ENCODE results near the gene GGPS1. TPM values are rescaled to one million over a fixed set of nuclear protein-coding genes. Genes with fewer than 3 reads are reported as not detected.

The GGPS1 gene
- total and polyA plus RNA-seq, 11 donors: 16.4 to 40.2 (median 29.7) TPM

DNA sequence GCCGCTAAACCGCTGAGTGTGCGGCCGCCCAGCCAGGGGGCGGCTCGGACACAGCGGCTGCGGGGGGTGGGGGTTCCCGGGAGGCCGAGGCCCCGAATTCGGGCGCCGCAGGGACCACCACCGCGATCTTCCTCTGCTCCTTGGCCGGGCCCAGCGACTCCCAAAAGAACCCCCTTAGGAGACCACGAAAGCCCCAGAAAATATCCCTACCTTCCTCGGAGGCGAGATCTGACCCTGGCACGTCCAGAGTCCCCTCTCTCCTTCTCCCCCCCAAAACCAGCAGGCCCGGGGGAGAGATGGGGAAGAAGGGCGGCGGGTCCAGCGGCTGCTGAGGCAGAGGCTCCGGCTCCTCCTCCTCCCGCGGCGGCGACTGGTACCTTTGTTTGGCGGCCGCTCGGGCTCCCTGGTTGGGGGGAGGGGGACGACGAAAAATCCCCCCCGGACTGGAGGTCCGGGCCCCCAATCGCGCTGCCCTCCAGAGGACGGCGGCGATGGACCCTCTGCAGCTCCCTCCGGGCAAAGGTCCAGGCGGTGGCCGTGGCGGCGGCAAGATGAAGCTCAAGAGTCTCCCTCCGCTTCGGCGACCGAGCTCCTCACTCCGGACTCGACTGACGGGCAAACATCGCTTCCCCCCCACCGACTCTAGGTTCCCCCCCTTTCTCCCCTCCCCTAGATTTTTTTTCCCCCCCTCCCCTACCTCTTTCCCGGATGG, 655 bp upstream of the GGPS1 start, which contains the start of gene ARID4B:
ARID4B (minus strand) TSS at position 621 of the 712 bp plus-strand sequence. CDS start 1,260 bp downstream, outside the sequence.
- peaks cover 16 to 77% (median 66%) of the 10 kb centered on the region in 12 donors for H3K4me1 ChIP-seq
- H3K9me3 ChIP-seq: no peaks in the 10 kb centered on the region
- no peaks in the 10 kb centered on the region for H3K27me3 ChIP-seq
- ATAC-seq (peak; percentile 0 to 28 (median 12)), DNase-seq (peak in 3 of 5 donors; percentile 83 to 89 (median 87))
- whole genome bisulfite sequencing, 4 donors: 0 to 1% (median 0%) methylated on average over 30 to 58 of the region's 58 CpGs
- TF ChIP-seq POLR2A (IDR thresholded peaks at IDR 0.05): peak in 1 of 2 donors; percentile 64
- TF ChIP-seq, protein P1, sequence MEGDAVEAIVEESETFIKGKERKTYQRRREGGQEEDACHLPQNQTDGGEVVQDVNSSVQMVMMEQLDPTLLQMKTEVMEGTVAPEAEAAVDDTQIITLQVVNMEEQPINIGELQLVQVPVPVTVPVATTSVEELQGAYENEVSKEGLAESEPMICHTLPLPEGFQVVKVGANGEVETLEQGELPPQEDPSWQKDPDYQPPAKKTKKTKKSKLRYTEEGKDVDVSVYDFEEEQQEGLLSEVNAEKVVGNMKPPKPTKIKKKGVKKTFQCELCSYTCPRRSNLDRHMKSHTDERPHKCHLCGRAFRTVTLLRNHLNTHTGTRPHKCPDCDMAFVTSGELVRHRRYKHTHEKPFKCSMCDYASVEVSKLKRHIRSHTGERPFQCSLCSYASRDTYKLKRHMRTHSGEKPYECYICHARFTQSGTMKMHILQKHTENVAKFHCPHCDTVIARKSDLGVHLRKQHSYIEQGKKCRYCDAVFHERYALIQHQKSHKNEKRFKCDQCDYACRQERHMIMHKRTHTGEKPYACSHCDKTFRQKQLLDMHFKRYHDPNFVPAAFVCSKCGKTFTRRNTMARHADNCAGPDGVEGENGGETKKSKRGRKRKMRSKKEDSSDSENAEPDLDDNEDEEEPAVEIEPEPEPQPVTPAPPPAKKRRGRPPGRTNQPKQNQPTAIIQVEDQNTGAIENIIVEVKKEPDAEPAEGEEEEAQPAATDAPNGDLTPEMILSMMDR (IDR thresholded peaks at IDR 0.05): no peak
- H3K36me3 ChIP-seq: peaks cover 0 to 9% (median 0%) of the 10 kb centered on the region in 9 donors
- peak within 1 kb of the TSS; percentile 75 to 96 (median 92) for H3K4me3 ChIP-seq
- intact Hi-C loops (cut with DNase I): loop anchor here (1.0 to 10.0 kb wide), 12 partner anchors 39 to 175 kb away; partner anchors contain the start of genes TBCE (in 7 of the 10), B3GALNT2 (in 1 of the 10) and RBM34 (in 1 of the 10)
- peak within 1 kb of the TSS; percentile 91 to 98 (median 96) for H3K27ac ChIP-seq

DNA sequence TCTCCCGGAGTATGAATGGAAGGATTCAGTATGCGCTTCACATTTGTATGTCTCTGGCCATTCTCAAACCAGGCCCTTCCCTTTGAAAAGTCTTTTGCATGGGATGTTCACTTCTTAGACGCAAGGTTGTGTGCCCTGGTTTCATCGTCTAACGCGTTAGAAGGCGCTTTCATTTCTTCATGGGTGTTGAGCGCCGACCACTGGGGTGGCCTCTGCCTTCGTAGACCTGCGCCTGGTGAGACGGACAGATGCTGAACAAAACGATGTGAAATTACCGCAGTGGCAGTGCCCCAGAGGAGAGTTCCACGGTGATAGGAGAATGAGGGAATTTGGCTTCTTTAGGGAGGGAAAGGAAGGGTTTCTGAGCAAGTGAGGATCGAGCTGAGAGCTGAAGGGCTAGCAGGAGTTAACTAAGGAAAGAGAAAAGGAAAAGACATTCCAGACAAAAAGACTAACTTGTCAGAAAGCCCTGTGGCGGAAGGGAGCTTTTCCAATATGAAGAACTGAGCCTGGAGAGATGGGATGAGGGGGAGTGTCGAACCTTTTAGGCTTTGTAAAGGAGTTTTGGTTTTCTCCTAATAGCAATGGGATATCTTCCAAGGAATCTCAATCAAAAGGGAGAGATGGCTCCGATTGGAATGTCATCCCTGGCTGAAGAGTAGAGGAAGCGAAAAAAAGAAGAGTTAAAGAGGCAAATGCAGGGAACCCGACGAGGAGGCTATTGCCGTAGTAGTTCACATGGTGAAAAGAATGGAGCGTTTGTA, 951 bp downstream of the GGPS1 start:
- WGBS, 4 donors: 2 to 4% (median 3%) methylated on average over 24 of the region's 24 CpGs
- peak in 2 of 5 donors; percentile 15 to 31 for DNase-seq
- no peak for ATAC-seq
- Histone ChIP-seq H3K4me1 (peaks cover 16 to 62% (median 56%) of the 10 kb centered on the region in 12 donors), H3K4me3 (peak overlapping the region; percentile 55 to 96 (median 82)), H3K9me3 (no peaks in the 10 kb centered on the region), H3K27me3 (no peaks in the 10 kb centered on the region), H3K27ac (peak overlapping the region; percentile 88 to 96 (median 92)), H3K36me3 (peaks cover 0 to 2% (median 0%) of the 10 kb centered on the region in 9 donors)
- TF ChIP-seq, protein P1 (IDR thresholded peaks at IDR 0.05): no peak
- no peak for TF ChIP-seq POLR2A (IDR thresholded peaks at IDR 0.05)
- intact Hi-C loops (cut with DNase I): loop anchor here (2.0 to 10.0 kb wide), 11 partner anchors 37 to 173 kb away; partner anchors contain the start of genes TBCE (in 4 of the 10), B3GALNT2 (in 1 of the 10) and RBM34 (in 1 of the 10)

DNA sequence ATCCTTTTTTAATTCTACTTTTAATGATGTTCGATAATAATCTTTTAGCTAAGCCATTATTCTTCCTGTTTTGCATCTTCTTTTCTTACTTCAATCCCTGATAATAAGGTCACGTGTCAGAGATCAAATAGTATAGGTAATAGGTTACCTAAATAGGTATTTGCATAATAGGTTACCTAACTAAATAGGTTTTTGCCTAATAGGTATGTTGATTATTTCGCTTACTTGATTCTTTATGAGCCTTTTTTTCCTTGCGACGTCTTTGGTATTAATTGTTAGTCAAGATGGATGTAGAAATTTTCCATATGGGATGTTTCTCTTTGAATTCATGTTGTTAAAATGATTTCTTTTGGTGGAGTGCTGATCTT, 2.5 kb downstream of the GGPS1 start:
- Histone ChIP-seq H3K9me3 (no peaks in the 10 kb centered on the region), H3K27ac (peak overlapping the region in 1 of 12 donors; percentile 39), H3K4me1 (peaks cover 11 to 46% (median 40%) of the 10 kb centered on the region in 12 donors), H3K27me3 (no peaks in the 10 kb centered on the region), H3K4me3 (peak overlapping the region in 3 of 12 donors; percentile 1 to 96 (median 10)), H3K36me3 (peaks cover 0 to 13% (median 9%) of the 10 kb centered on the region in 9 donors)
- intact Hi-C loops (cut with DNase I): loop anchor here in 3 of 10 donors (5.0 to 10.0 kb wide), 3 partner anchors 36 to 84 kb away; partner anchors contain the start of gene TBCE (in 1 of the 3)
- TF ChIP-seq, protein P1 (IDR thresholded peaks at IDR 0.05): no peak
- no peak for TF ChIP-seq POLR2A (IDR thresholded peaks at IDR 0.05)
- ATAC-seq: no peak
- DNase-seq: no peak
- 89 to 90% (median 90%) methylated on average over 5 of the region's 5 CpGs for WGBS, 4 donors

Measured in heart left ventricle (tissue), 16 donors.